Measurements from ENCODE around the gene CORO2A.

GRCh38 chr9:98164912-98165311 is 27.5 kb downstream of the CORO2A start:
- TF ChIP-seq EZH2 (IDR thresholded peaks at IDR 0.05): no peak
- no peak for TF ChIP-seq EZH2phosphoT487 (IDR thresholded peaks at IDR 0.05)
- TF ChIP-seq, protein P1, sequence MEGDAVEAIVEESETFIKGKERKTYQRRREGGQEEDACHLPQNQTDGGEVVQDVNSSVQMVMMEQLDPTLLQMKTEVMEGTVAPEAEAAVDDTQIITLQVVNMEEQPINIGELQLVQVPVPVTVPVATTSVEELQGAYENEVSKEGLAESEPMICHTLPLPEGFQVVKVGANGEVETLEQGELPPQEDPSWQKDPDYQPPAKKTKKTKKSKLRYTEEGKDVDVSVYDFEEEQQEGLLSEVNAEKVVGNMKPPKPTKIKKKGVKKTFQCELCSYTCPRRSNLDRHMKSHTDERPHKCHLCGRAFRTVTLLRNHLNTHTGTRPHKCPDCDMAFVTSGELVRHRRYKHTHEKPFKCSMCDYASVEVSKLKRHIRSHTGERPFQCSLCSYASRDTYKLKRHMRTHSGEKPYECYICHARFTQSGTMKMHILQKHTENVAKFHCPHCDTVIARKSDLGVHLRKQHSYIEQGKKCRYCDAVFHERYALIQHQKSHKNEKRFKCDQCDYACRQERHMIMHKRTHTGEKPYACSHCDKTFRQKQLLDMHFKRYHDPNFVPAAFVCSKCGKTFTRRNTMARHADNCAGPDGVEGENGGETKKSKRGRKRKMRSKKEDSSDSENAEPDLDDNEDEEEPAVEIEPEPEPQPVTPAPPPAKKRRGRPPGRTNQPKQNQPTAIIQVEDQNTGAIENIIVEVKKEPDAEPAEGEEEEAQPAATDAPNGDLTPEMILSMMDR (IDR thresholded peaks at IDR 0.05): no peak

Data from neural progenitor cell (in vitro differentiated cells).